Measurements from ENCODE around the gene FER.
"Not testable (repeated sequence)": the region's sequence is repeated elsewhere in the genome, so short reads cannot be mapped to it uniquely, and the experiment has no call there.

The FER gene

DNA sequence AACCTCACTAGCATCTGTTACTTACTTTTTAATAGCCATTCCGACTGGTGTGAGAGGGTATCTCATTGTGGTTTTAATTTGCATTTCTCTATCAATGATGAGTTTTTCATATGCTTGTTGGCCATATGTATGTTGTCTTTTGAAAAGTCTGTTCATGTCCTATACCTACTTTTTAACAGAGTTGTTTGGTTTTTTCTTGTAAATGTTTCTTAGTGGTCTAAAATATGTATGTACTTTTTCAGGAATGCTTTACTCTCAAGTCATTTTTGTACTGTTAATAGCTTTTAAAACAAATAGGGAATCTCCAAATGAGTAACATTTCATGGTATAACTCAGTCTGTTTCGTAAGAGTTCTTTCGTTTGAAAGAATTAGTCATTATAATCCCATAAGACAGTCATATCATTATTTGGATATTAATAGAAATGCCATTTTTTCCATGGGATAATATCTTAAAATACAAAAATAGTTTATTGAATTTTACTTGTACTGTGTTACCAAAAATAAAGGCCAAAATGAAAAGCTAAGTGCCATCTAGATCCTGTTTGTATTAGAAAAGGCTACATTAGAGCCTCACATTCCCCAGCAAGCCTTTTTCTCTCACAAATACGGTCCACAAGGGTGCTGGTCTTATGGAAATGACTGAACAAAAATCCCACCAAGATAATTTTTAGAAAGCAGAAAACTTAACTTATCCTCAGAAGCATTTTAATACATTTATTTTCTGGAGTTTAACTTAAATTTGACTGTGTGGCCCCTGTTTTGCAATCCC is 414.4 kb downstream of the FER start:
- H3K9me3 ChIP-seq (ENCODE audit: control insufficient read depth, low read length), result no peaks in the 10 kb centered on the region
- no peaks in the 10 kb centered on the region for H3K27me3 ChIP-seq (ENCODE audit: control insufficient read depth, insufficient read depth, low read length, poor library complexity, severe bottlenecking)
- 67 to 95% methylated on average over 1 to 4 of the region's 4 CpGs for WGBS, 2 experiments
- no peaks in the 10 kb centered on the region for H3K36me3 ChIP-seq (ENCODE audit: control insufficient read depth, insufficient read depth, low read length)
- H3K4me1 ChIP-seq (ENCODE audit: control insufficient read depth, insufficient read depth, low read length), result no peaks in the 10 kb centered on the region
- H3K27ac ChIP-seq (ENCODE audit: insufficient read depth, low read depth, low read length, poor library complexity, severe bottlenecking), result no peak overlapping the region
- no peak overlapping the region for H3K4me3 ChIP-seq (ENCODE audit: insufficient read depth, low read depth, low read length)

DNA sequence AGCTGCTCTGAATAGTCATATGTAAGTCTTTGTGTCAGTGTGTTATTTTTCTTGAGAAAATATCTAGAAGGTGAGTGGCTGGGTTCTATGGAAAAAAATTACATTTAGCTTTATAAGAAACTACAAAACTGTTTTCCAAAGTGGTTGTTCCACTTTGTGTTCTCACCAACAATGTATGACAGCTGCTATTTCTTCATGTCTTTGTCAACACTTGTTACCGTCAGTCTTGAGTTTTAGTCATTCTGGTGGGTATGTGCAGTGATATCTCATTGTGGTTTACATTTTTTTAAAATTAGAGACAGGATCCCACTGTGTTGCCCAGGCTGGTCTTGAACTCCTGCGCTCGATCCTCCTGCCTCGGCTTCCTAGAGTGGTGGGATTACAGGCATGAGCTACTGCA is 415.6 kb downstream of the FER start:
- no peak overlapping the region for H3K27ac ChIP-seq (ENCODE audit: insufficient read depth, low read depth, low read length, poor library complexity, severe bottlenecking)
- no peaks in the 10 kb centered on the region for H3K4me1 ChIP-seq (ENCODE audit: control insufficient read depth, insufficient read depth, low read length)
- H3K36me3 ChIP-seq (ENCODE audit: control insufficient read depth, insufficient read depth, low read length), result no peaks in the 10 kb centered on the region
- no peak overlapping the region for H3K4me3 ChIP-seq (ENCODE audit: insufficient read depth, low read depth, low read length)
- 97 to 100% methylated on average over 4 of the region's 4 CpGs for WGBS, 2 experiments
- H3K27me3 ChIP-seq (ENCODE audit: control insufficient read depth, insufficient read depth, low read length, poor library complexity, severe bottlenecking), result no peaks in the 10 kb centered on the region
- H3K9me3 ChIP-seq (ENCODE audit: control insufficient read depth, low read length), result no peaks in the 10 kb centered on the region

DNA sequence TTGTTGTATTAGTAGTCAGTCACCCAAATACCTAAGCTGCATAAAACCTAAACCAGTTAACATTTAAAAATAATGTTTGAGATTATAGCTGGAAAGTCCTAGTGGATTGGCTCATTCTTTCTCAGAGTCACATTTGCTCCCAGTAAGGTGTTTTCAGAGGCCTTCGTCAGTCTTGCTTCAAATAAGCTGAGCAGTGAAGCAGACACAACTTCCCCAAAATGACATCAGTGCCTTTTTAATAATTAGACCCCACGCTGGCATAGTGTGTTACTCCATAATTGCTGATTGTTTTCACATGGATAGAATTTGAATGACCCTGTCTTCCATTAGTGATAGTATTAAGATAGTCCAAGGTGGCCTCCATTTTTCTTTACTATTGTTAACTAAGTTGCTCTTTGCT is 416.3 kb downstream of the FER start:
- Histone ChIP-seq H3K36me3 (ENCODE audit: control insufficient read depth, insufficient read depth, low read length) (no peaks in the 10 kb centered on the region), H3K9me3 (ENCODE audit: control insufficient read depth, low read length) (no peaks in the 10 kb centered on the region), H3K27me3 (ENCODE audit: control insufficient read depth, insufficient read depth, low read length, poor library complexity, severe bottlenecking) (no peaks in the 10 kb centered on the region), H3K27ac (ENCODE audit: insufficient read depth, low read depth, low read length, poor library complexity, severe bottlenecking) (no peak overlapping the region), H3K4me3 (ENCODE audit: insufficient read depth, low read depth, low read length) (no peak overlapping the region), H3K4me1 (ENCODE audit: control insufficient read depth, insufficient read depth, low read length) (peaks cover 5% of the 10 kb centered on the region)
- WGBS, 2 experiments, result 90 to 100% methylated on average over 2 of the region's 2 CpGs

DNA sequence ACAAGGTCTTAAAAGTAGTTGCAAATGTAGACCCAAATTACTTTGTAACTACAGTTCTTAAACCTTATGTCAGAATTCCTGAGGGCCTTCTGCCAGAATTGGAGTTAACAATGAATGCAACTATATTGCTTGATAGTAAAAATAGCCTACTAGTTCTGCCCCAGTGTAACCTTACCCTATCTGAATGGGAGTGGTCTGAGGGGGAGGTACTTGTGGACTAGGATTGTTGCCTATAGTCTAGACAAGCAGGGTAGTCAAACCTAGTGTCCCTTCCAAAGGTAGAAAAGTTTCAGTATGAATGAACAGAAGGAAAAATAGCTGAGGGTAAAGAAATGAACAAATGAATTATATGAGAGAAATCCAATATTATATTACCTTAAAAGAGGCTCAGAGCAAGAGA is 419.9 kb downstream of the FER start:
- no peaks in the 10 kb centered on the region for H3K9me3 ChIP-seq (ENCODE audit: control insufficient read depth, low read length)
- no peak overlapping the region for H3K4me3 ChIP-seq (ENCODE audit: insufficient read depth, low read depth, low read length)
- H3K27me3 ChIP-seq (ENCODE audit: control insufficient read depth, insufficient read depth, low read length, poor library complexity, severe bottlenecking), result no peaks in the 10 kb centered on the region
- H3K27ac ChIP-seq (ENCODE audit: insufficient read depth, low read depth, low read length, poor library complexity, severe bottlenecking), result no peak overlapping the region
- H3K36me3 ChIP-seq (ENCODE audit: control insufficient read depth, insufficient read depth, low read length), result no peaks in the 10 kb centered on the region
- H3K4me1 ChIP-seq (ENCODE audit: control insufficient read depth, insufficient read depth, low read length), result peaks cover 8% of the 10 kb centered on the region

DNA sequence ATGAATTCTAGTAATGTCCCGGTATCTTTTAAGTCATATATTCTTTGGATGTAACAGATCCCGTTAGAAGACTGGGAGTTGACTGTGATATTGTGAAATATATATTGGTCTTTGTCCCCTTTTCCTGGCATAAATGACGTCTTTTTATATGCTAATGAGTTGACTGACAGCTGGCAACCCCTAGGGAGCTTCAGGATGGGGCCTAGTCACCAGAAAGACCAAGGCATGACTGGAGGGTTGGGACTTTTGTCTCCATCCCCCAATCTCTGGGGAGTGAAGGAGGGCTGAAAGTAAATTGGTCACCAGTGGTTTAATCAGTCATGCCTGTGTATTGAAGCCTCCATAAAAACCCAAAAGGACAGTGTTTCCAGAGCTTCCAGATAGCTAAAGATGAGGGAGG is 420.5 kb downstream of the FER start:
- H3K4me1 ChIP-seq (ENCODE audit: control insufficient read depth, insufficient read depth, low read length), result peaks cover 8% of the 10 kb centered on the region
- no peaks in the 10 kb centered on the region for H3K27me3 ChIP-seq (ENCODE audit: control insufficient read depth, insufficient read depth, low read length, poor library complexity, severe bottlenecking)
- no peaks in the 10 kb centered on the region for H3K9me3 ChIP-seq (ENCODE audit: control insufficient read depth, low read length)
- H3K36me3 ChIP-seq (ENCODE audit: control insufficient read depth, insufficient read depth, low read length), result no peaks in the 10 kb centered on the region
- no peak overlapping the region for H3K4me3 ChIP-seq (ENCODE audit: insufficient read depth, low read depth, low read length)
- H3K27ac ChIP-seq (ENCODE audit: insufficient read depth, low read depth, low read length, poor library complexity, severe bottlenecking), result no peak overlapping the region
- 56 to 69% methylated on average over 3 of the region's 3 CpGs for WGBS, 2 experiments

DNA sequence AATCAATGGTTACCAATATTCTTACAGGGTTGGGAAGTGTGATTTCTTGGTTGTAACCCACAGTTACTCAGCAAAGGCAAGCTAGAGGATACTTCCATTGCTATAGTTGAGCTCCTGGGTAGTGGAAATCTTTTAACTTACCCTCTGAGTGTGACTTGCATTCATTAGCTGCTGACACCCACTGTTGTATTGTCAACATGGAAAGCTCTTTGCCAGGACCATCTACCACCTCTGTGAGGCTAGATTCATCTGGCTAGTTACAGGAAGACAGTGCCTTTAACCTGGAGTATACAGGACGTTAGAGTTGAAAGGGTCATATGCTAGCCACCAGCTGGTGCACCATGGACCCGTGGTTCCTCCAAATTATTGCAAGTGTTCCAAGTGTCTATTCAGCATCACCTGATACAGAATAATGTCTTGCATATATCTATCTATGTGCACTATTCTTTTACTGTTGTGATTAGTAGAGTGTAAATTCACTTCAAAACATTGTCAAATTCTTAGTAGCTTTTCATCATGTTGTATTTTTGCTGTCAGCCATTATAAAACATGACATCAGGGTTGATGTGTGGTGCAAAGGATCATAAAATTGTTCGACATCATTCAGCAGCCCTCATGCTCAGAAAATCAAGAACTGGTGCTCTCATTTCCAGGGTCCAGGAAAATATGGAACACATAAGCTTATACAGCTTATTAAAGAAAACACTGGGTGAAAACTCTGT is 423.1 kb downstream of the FER start:
- no peaks in the 10 kb centered on the region for H3K9me3 ChIP-seq (ENCODE audit: control insufficient read depth, low read length)
- H3K4me3 ChIP-seq (ENCODE audit: insufficient read depth, low read depth, low read length), result no peak overlapping the region
- H3K36me3 ChIP-seq (ENCODE audit: control insufficient read depth, insufficient read depth, low read length), result no peaks in the 10 kb centered on the region
- no peak overlapping the region for H3K27ac ChIP-seq (ENCODE audit: insufficient read depth, low read depth, low read length, poor library complexity, severe bottlenecking)
- WGBS, 2 experiments, result 63 to 65% methylated on average over 3 of the region's 3 CpGs
- H3K4me1 ChIP-seq (ENCODE audit: control insufficient read depth, insufficient read depth, low read length), result peaks cover 8% of the 10 kb centered on the region
- no peaks in the 10 kb centered on the region for H3K27me3 ChIP-seq (ENCODE audit: control insufficient read depth, insufficient read depth, low read length, poor library complexity, severe bottlenecking)

DNA sequence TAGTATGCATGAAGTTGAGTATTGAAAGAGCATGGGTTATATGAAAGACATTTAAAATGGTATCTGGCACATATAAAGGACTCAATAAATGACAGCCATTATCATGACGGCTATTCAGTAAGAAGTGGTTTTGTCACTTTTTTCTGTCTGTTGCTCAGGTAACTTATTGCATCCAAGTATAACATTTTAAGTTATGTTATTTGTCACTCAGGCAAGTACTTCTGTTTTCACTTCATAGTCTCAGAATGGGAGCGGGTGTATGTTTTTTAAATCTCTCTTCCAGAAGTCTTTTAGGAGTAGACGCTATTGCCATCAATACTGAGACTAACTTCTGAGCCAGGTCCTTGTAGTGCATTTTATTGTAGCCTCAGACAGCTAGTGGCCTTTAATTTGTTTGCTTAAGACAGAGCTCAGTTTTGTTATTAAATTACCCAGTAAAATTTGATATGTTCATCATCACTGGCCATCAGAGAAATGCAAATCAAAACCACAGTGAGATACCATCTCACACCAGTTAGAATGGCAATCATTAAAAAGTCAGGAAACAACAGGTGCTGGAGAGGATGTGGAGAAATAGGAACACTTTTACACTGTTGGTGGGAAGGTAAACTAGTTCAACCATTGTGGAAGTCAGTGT is 423.9 kb downstream of the FER start:
- not testable (repeated sequence) for H3K36me3 ChIP-seq (ENCODE audit: control insufficient read depth, insufficient read depth, low read length); H3K9me3 ChIP-seq (ENCODE audit: control insufficient read depth, low read length); H3K27me3 ChIP-seq (ENCODE audit: control insufficient read depth, insufficient read depth, low read length, poor library complexity, severe bottlenecking); H3K27ac ChIP-seq (ENCODE audit: insufficient read depth, low read depth, low read length, poor library complexity, severe bottlenecking); H3K4me1 ChIP-seq (ENCODE audit: control insufficient read depth, insufficient read depth, low read length); H3K4me3 ChIP-seq (ENCODE audit: insufficient read depth, low read depth, low read length)
- 97 to 98% methylated on average over 3 of the region's 3 CpGs for WGBS, 2 experiments

DNA sequence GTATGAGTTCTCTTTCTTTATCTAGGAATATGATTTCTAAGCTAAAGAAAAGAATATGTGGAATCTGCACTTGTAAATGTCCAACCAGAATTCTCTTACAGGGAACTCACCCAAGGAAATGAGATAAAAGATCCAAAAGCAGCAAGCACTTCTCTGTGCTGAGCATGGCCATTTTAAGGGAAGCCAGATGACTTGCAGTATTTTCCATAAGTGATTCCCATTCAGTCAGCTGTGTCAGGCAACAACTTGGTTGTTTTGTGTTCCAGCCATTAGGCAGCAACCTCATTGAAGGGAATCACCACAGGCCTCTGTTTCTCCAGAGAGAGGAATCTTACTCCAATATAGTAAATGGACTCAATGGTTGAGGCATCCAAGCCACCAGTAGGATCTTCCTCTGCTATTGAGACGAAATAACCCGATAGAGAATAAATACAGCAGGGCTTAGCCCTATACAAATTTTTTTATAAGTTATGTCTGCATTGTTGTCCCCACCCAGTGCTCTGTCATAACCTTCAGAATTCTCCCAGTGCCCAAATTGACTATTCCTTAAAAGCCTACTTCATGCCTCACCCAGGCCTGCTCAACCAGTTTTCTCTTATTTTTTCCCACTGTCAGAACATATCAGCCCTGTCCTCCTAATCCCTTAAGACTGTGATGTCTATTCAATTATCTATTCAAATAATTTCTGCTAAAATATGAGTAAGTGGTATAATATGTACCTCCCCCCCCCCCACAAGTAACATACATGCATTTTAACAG is 425.5 kb downstream of the FER start:
- Histone ChIP-seq H3K36me3 (ENCODE audit: control insufficient read depth, insufficient read depth, low read length) (no peaks in the 10 kb centered on the region), H3K4me1 (ENCODE audit: control insufficient read depth, insufficient read depth, low read length) (peaks cover 8% of the 10 kb centered on the region), H3K27me3 (ENCODE audit: control insufficient read depth, insufficient read depth, low read length, poor library complexity, severe bottlenecking) (no peaks in the 10 kb centered on the region), H3K9me3 (ENCODE audit: control insufficient read depth, low read length) (no peaks in the 10 kb centered on the region), H3K27ac (ENCODE audit: insufficient read depth, low read depth, low read length, poor library complexity, severe bottlenecking) (no peak overlapping the region), H3K4me3 (ENCODE audit: insufficient read depth, low read depth, low read length) (no peak overlapping the region)
- WGBS, 2 experiments, result 95 to 98% methylated on average over 2 of the region's 2 CpGs

DNA sequence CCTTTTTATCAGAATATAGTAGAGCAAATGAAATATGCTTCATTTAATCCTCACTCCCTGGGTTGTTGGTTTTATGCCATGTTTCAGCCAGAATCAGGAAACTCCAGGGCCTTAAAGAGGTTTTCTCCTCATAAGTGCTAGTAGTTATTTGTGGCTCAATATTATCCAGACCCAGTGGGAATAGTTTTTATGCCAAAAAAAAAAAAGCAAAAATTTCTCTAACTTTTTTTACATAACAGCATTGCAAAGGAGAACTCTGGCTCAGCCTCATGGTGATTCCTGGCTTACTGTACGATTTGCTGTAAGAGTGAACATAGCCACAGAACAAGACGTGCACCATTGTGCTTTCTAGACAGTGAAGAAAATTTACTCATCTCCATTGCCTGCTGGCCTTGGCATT is 429.5 kb downstream of the FER start:
- no peaks in the 10 kb centered on the region for H3K4me1 ChIP-seq (ENCODE audit: control insufficient read depth, insufficient read depth, low read length)
- H3K27me3 ChIP-seq (ENCODE audit: control insufficient read depth, insufficient read depth, low read length, poor library complexity, severe bottlenecking), result no peaks in the 10 kb centered on the region
- no peaks in the 10 kb centered on the region for H3K9me3 ChIP-seq (ENCODE audit: control insufficient read depth, low read length)
- WGBS, 2 experiments, result 85 to 89% methylated on average over 2 of the region's 2 CpGs
- H3K4me3 ChIP-seq (ENCODE audit: insufficient read depth, low read depth, low read length), result no peak overlapping the region
- H3K36me3 ChIP-seq (ENCODE audit: control insufficient read depth, insufficient read depth, low read length), result no peaks in the 10 kb centered on the region
- H3K27ac ChIP-seq (ENCODE audit: insufficient read depth, low read depth, low read length, poor library complexity, severe bottlenecking), result no peak overlapping the region

DNA sequence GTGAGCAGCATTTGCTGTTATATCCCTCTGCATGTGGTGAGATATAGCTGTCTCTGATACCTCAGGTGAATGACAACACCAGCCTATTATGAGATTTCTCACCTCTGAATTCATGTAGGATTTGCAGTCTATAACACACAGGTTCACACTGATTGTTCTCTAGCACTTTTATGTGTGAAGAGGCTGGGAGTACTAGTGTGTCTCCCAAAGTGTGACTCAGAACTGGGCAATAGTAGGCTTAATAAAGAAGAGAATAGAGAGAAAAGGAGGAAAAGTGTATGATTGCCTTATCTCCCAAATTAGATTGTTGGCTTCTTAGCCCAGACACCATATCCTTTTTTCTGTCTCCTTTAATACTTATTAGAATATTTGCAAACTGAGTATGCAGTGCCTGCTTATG is 430.1 kb downstream of the FER start:
- no peak overlapping the region for H3K4me3 ChIP-seq (ENCODE audit: insufficient read depth, low read depth, low read length)
- no peaks in the 10 kb centered on the region for H3K4me1 ChIP-seq (ENCODE audit: control insufficient read depth, insufficient read depth, low read length)

More for the DNA sequence above, 430.1 kb downstream of the FER start:
- Histone ChIP-seq H3K36me3 (ENCODE audit: control insufficient read depth, insufficient read depth, low read length) (no peaks in the 10 kb centered on the region), H3K9me3 (ENCODE audit: control insufficient read depth, low read length) (no peaks in the 10 kb centered on the region), H3K27ac (ENCODE audit: insufficient read depth, low read depth, low read length, poor library complexity, severe bottlenecking) (no peak overlapping the region), H3K27me3 (ENCODE audit: control insufficient read depth, insufficient read depth, low read length, poor library complexity, severe bottlenecking) (no peaks in the 10 kb centered on the region)
